Left lung (tissue), 10 donors: ENCODE data around the gene FUZ. TPM values are rescaled to one million over a fixed set of nuclear protein-coding genes. Genes with fewer than 3 reads are reported as not detected.

Experiments used
- ATAC-seq: fragments of 200-7000 bp; cut with Tn5 transposase; one replicate; pipeline ENCODE4 v1.9.1; 2020; ENCODE audit warnings: moderate library complexity
- DNase-seq, 4 donors: peaks; one replicate each; pipeline ENCODE4 v3.0.0-alpha.2; 2013 to 2020
- H3K27ac ChIP-seq, 2 donors: fragments of 200-600 bp; sonication (generic) in 1 of 2; one replicate each; pipeline versions ENCODE4 v1.5.0 to v1.8.0; 2020 to 2021
- H3K27me3 ChIP-seq, 2 donors: fragments of 200-600 bp; sonication (generic) in 1 of 2; one replicate each; pipeline versions ENCODE4 v1.5.0 to v1.8.0; 2020 to 2021
- H3K36me3 ChIP-seq, 2 donors: fragments of 200-600 bp; sonication (generic) in 1 of 2; one replicate each; pipeline versions ENCODE4 v1.5.0 to v1.8.0; 2020 to 2021
- H3K4me1 ChIP-seq, 2 donors: fragments of 200-600 bp; one replicate each; pipeline ENCODE4 v1.8.0; 2021
- H3K4me3 ChIP-seq, 2 donors: fragments of 200-600 bp; sonication (generic) in 1 of 2; one replicate each; pipeline versions ENCODE4 v1.5.0 to v1.8.0; 2020 to 2021; ENCODE audit warnings: mild to moderate bottlenecking in 1 of 2
- H3K9me3 ChIP-seq, 2 donors: fragments of 200-600 bp; sonication (generic) in 1 of 2; one replicate each; pipeline versions ENCODE4 v1.5.0 to v1.8.0; 2020 to 2021
- CTCF ChIP-seq, 2 donors: fragments of 200-600 bp; sonication (generic) in 1 of 2; IDR thresholded peaks; one replicate each; pipeline versions ENCODE4 v1.5.0 to v1.8.0; 2021; ENCODE audit warnings: antibody characterized with exemption in 2 of 2
- intact Hi-C, 2 donors: fragments of 100-400 bp; cut with DNase I; formaldehyde crosslinking; loops; one replicate each; pipeline versions ENCODE4 v1.11.2 to v1.14.2; 2022
- polyA plus RNA-seq, 6 donors: library from polyadenylated mRNA; unstranded; fragments of 120-200 nt; gene quantifications; one replicate each; pipeline ENCODE4 v1.2.1, GENCODE V29; 2013; ENCODE audit not compliant: insufficient read length in 6 of 6
- total RNA-seq, 2 donors: library from RNA; stranded (reverse); fragmentation: NEBNext Ultra II Directional; extraction: Animal tissue kit (Norgen Biotek cat#: 25700); gene quantifications; one replicate each; pipeline ENCODE4 v1.2.1, GENCODE V29; 2021
- donor health status: DM: no; HTN: yes; CAD: no.
- donor health status: DM: no; HTN: no; CAD: no.

The FUZ gene
- total and polyA plus RNA-seq, 8 donors = 15.3 to 31.7 (median 25.8) TPM

- Histone ChIP-seq H3K36me3 (peaks cover 0 to 80% of the 10 kb centered on the region in 2 donors), H3K9me3 (no peaks in the 10 kb centered on the region), H3K27me3 (peaks cover 0 to 1% of the 10 kb centered on the region in 2 donors), H3K27ac (no peak overlapping the region), H3K4me1 (peaks cover 13 to 19% of the 10 kb centered on the region in 2 donors), H3K4me3 (no peak overlapping the region)
- DNase-seq = peak in 1 of 4 donors; percentile 75
- intact Hi-C loops = no loop called here
- ATAC-seq = no peak
- no peak for TF ChIP-seq CTCF (IDR thresholded peaks at IDR 0.05)
Measured at GRCh38 chr19:49857061-49857837, 44.2 kb upstream of the FUZ start.

- TF ChIP-seq CTCF (IDR thresholded peaks at IDR 0.05) = no peak
- peaks cover 17 to 26% of the 10 kb centered on the region in 2 donors for H3K4me1 ChIP-seq
- no peaks in the 10 kb centered on the region for H3K9me3 ChIP-seq
- intact Hi-C loops = no loop called here
- ATAC-seq (no peak), DNase-seq (peak in 1 of 4 donors; percentile 73)
- H3K4me3 ChIP-seq = no peak overlapping the region
- H3K36me3 ChIP-seq = peaks cover 0 to 73% of the 10 kb centered on the region in 2 donors
- peaks cover 0 to 8% of the 10 kb centered on the region in 2 donors for H3K27me3 ChIP-seq
- H3K27ac ChIP-seq = no peak overlapping the region
Measured at GRCh38 chr19:49856574-49857021, 43.5 kb upstream of the FUZ start.

- Histone ChIP-seq H3K9me3 (no peaks in the 10 kb centered on the region), H3K4me1 (peaks cover 15 to 23% of the 10 kb centered on the region in 2 donors), H3K27me3 (peaks cover 0 to 9% of the 10 kb centered on the region in 2 donors), H3K27ac (no peak overlapping the region), H3K36me3 (peaks cover 0 to 67% of the 10 kb centered on the region in 2 donors), H3K4me3 (no peak overlapping the region)
- DNase-seq = peak in 1 of 4 donors; percentile 65
- ATAC-seq = no peak
- intact Hi-C loops = no loop called here
- TF ChIP-seq CTCF (IDR thresholded peaks at IDR 0.05) = no peak
Measured at GRCh38 chr19:49855676-49856573, 42.8 kb upstream of the FUZ start.

GRCh38 chr19:49855277-49855675, 42.2 kb upstream of the FUZ start:
- H3K36me3 ChIP-seq = peaks cover 0 to 60% of the 10 kb centered on the region in 2 donors
- TF ChIP-seq CTCF (IDR thresholded peaks at IDR 0.05) = no peak
- H3K27ac ChIP-seq = no peak overlapping the region
- DNase-seq (peak in 1 of 4 donors; percentile 59), ATAC-seq (no peak)
- intact Hi-C loops = no loop called here
- H3K4me1 ChIP-seq = peaks cover 12 to 23% of the 10 kb centered on the region in 2 donors
- H3K4me3 ChIP-seq = no peak overlapping the region
- H3K27me3 ChIP-seq = peaks cover 0 to 9% of the 10 kb centered on the region in 2 donors
- H3K9me3 ChIP-seq = no peaks in the 10 kb centered on the region
